Body of pancreas (tissue), 4 donors: ENCODE measurements around the gene NOL3.

Experiments used
- POLR2A ChIP-seq, 3 donors: fragments of 450-650 bp; IDR thresholded peaks; one replicate each; pipeline ENCODE4 v1.6.1; 2016; ENCODE audit warnings: antibody characterized with exemption in 3 of 3, mild to moderate bottlenecking in 2 of 3
- TF ChIP-seq, protein P1 (sequence below), 7 experiments: fragments of 450-650 bp in 4 of 7; fragments of 200-600 bp in 3 of 7; sonication (generic) in 3 of 7; IDR thresholded peaks; one replicate each; pipeline ENCODE4 v1.5.1; 2016 to 2019; ENCODE audit warnings: antibody characterized with exemption in 7 of 7

DNA sequence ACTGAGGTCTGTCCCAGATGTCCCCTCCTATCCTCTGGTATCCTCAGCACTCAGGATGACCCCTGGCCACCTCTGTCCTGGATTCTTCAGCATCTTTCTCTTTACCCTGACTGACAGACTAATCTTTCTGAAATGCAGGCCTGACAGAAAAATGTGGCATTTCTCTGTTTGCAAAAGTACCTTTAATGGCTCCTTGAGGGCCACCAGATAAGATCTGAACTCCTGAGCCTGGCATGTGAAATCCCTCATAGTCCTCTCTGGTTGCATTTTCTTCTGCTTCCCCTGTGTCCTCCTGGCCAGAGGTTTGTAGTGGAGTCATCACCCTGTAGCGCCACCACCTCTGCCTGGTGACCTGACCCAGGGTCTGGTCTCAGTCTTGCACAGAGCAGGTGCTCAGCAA lies 26.5 kb downstream of the NOL3 start:
- TF ChIP-seq, protein P1, sequence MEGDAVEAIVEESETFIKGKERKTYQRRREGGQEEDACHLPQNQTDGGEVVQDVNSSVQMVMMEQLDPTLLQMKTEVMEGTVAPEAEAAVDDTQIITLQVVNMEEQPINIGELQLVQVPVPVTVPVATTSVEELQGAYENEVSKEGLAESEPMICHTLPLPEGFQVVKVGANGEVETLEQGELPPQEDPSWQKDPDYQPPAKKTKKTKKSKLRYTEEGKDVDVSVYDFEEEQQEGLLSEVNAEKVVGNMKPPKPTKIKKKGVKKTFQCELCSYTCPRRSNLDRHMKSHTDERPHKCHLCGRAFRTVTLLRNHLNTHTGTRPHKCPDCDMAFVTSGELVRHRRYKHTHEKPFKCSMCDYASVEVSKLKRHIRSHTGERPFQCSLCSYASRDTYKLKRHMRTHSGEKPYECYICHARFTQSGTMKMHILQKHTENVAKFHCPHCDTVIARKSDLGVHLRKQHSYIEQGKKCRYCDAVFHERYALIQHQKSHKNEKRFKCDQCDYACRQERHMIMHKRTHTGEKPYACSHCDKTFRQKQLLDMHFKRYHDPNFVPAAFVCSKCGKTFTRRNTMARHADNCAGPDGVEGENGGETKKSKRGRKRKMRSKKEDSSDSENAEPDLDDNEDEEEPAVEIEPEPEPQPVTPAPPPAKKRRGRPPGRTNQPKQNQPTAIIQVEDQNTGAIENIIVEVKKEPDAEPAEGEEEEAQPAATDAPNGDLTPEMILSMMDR (IDR thresholded peaks at IDR 0.05) = no peak
- TF ChIP-seq POLR2A (IDR thresholded peaks at IDR 0.05) = no peak
